ENCODE data around the gene FASTKD3. TPM values are rescaled to one million over a fixed set of nuclear protein-coding genes. Genes with fewer than 3 reads are reported as not detected.
A peak's percentile ranks its signal among the peaks of the same experiment; 100 is the strongest.

FASTKD3 gene
- total RNA-seq, 1 donor from 2014 or later: 16.0 TPM

DNA sequence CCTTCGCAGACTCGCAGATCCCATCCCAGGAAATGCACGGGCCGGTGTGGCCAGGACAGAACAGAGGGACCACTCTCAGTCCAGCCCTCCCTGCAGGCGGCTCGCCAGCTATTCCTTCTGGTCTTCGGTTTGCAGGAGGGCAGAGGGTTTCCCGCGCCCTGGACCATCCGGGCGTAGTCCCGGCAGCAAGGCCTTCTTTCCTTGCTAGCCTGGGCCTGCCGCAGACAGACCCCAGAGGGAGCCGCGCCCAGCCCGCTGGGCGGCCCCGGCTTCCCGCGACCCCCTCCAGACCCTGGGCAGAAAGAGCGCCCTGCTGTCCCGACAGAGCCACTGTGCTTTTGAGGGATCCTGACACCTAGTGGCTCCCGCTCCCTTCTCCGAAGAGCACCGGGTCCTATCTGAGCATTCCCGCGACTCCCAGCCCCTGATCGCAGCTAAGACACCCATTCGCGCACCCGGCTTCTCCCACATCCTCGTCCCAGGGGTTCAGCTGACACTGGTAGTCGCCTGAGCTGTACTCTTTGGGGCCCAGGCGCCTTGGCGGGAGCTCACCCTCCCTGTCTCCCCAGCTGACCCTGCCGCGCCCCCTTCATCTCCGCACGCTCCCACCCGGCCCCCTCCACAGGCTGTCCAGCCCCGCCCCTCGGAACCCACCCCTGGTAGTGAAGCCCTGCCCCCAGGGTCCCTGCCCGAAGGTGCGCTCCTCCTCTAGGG is 19.0 kb downstream of the FASTKD3 start:
- ATAC-seq (ENCODE audit: low read depth) (peak; percentile 33), DNase-seq (no peak)
- TF ChIP-seq, protein P1, sequence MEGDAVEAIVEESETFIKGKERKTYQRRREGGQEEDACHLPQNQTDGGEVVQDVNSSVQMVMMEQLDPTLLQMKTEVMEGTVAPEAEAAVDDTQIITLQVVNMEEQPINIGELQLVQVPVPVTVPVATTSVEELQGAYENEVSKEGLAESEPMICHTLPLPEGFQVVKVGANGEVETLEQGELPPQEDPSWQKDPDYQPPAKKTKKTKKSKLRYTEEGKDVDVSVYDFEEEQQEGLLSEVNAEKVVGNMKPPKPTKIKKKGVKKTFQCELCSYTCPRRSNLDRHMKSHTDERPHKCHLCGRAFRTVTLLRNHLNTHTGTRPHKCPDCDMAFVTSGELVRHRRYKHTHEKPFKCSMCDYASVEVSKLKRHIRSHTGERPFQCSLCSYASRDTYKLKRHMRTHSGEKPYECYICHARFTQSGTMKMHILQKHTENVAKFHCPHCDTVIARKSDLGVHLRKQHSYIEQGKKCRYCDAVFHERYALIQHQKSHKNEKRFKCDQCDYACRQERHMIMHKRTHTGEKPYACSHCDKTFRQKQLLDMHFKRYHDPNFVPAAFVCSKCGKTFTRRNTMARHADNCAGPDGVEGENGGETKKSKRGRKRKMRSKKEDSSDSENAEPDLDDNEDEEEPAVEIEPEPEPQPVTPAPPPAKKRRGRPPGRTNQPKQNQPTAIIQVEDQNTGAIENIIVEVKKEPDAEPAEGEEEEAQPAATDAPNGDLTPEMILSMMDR (IDR thresholded peaks at IDR 0.05): no peak
- no peak overlapping the region for H3K27ac Mint-ChIP-seq
- H3K27me3 Mint-ChIP-seq: peaks cover 18% of the 10 kb centered on the region
- H3K4me1 Mint-ChIP-seq: peaks cover 27% of the 10 kb centered on the region
- no peaks in the 10 kb centered on the region for H3K36me3 Mint-ChIP-seq (ENCODE audit: low read depth)
- ChIA-PET POLR2A (interaction anchor here (2.1 kb wide), 1 partner anchor 20 kb away, joined by 12 read pairs; the partner anchor contains the start of genes FASTKD3 and MTRR), CTCF (no interaction called here)
- intact Hi-C loops (cut with micrococcal nuclease): loop anchor here (1.0 kb wide), 1 partner anchor 19 kb away; the partner anchor contains the start of genes FASTKD3 and MTRR
- H3K4me3 Mint-ChIP-seq: peak overlapping the region; percentile 81
- H3K9me3 Mint-ChIP-seq: peaks cover 3% of the 10 kb centered on the region

GRCh38 chr5:7848296-7848695 is 20.5 kb downstream of the FASTKD3 start:
- ChIA-PET POLR2A (no interaction called here), CTCF (no interaction called here)
- DNase-seq (no peak), ATAC-seq (ENCODE audit: low read depth) (no peak)
- Mint-ChIP-seq H3K4me1 (peaks cover 28% of the 10 kb centered on the region), H3K9me3 (peaks cover 2% of the 10 kb centered on the region), H3K27me3 (peaks cover 15% of the 10 kb centered on the region), H3K4me3 (no peak overlapping the region), H3K36me3 (ENCODE audit: low read depth) (no peaks in the 10 kb centered on the region), H3K27ac (no peak overlapping the region)
- intact Hi-C loops (cut with micrococcal nuclease): no loop called here
- TF ChIP-seq, protein P1 (IDR thresholded peaks at IDR 0.05): no peak

DNA sequence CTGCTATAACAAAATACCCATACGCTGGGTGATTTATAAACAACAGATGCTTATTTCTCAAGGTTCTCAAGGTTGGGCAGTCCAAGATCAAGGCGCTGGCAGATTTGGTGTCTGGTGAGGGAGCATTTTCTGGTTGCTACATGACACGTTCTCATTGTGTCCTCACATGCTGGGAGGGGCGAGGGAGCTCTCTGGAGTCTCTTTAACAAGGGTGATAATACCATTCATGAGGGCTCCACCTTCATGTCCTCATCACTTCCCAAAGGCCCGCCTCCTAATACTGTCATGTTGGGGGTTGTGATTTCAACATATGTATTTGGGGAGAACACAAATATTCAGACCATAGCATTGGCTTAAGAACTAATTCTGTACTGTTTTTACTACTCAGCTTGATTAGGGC is 22.5 kb downstream of the FASTKD3 start:
- TF ChIP-seq, protein P1 (IDR thresholded peaks at IDR 0.05): no peak
- ChIA-PET CTCF (no interaction called here), POLR2A (no interaction called here)
- peaks cover 18% of the 10 kb centered on the region for H3K4me1 Mint-ChIP-seq
- no peak overlapping the region for H3K27ac Mint-ChIP-seq
- no peaks in the 10 kb centered on the region for H3K36me3 Mint-ChIP-seq (ENCODE audit: low read depth)
- H3K4me3 Mint-ChIP-seq: no peak overlapping the region
- no peaks in the 10 kb centered on the region for H3K9me3 Mint-ChIP-seq
- no peak for ATAC-seq (ENCODE audit: low read depth)
- intact Hi-C loops (cut with micrococcal nuclease): no loop called here
- peaks cover 19% of the 10 kb centered on the region for H3K27me3 Mint-ChIP-seq
- DNase-seq: no peak

DNA sequence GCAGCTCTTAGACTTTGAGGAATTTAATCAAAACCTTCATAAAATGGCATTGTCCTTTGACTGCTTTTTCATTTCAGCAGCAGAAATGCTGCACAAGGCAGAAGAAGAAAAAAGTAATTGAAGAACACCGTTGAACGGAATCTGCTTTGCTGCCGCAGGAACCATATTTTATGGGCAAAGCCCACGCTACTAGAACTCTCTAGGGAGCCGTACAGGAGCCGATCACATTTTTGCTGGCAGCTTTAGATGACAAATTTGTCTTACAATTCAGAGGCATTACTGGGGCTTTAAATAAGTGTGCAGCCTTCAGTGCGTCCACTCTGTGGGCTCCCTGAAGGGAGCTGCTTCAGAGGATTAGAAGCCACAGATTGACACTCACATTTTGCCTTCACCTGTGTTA is 23.3 kb downstream of the FASTKD3 start:
- H3K9me3 Mint-ChIP-seq: no peaks in the 10 kb centered on the region
- H3K27me3 Mint-ChIP-seq: peaks cover 22% of the 10 kb centered on the region
- H3K4me1 Mint-ChIP-seq: peaks cover 16% of the 10 kb centered on the region
- DNase-seq: no peak
- ChIA-PET CTCF (no interaction called here), POLR2A (no interaction called here)
- no peaks in the 10 kb centered on the region for H3K36me3 Mint-ChIP-seq (ENCODE audit: low read depth)
- no peak overlapping the region for H3K4me3 Mint-ChIP-seq
- H3K27ac Mint-ChIP-seq: no peak overlapping the region
- intact Hi-C loops (cut with micrococcal nuclease): no loop called here
- TF ChIP-seq, protein P1 (IDR thresholded peaks at IDR 0.05): no peak
- ATAC-seq (ENCODE audit: low read depth): no peak

DNA sequence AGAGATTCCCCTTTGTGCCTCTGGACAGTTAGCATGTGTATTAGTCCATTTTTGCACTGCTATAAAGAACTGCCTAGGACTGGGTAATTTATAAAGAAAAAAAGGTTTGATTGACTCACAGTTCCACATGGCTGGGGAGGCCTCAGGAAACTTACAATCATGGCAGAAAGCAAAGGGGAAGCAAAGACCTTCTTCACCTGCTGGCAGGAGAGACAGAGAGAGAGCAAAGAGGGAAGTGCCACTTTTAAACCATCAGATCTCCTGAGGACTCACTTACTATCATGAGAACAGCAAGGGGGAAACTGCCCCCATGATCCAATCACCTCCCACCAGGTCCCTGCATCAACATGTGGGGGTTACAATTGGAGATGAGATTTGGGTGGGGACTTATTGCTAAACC is 23.9 kb downstream of the FASTKD3 start:
- ChIA-PET CTCF (no interaction called here), POLR2A (no interaction called here)
- Mint-ChIP-seq H3K9me3 (no peaks in the 10 kb centered on the region), H3K4me1 (peaks cover 14% of the 10 kb centered on the region), H3K27ac (no peak overlapping the region), H3K4me3 (no peak overlapping the region), H3K27me3 (peaks cover 26% of the 10 kb centered on the region), H3K36me3 (ENCODE audit: low read depth) (no peaks in the 10 kb centered on the region)
- no peak for DNase-seq
- intact Hi-C loops (cut with micrococcal nuclease): no loop called here
- ATAC-seq (ENCODE audit: low read depth): no peak
- TF ChIP-seq, protein P1 (IDR thresholded peaks at IDR 0.05): no peak
